Measurements from ENCODE around the gene NUBP2.

NUBP2 gene

GRCh38 chr16:1812732-1813163 is 30.0 kb downstream of the NUBP2 start:
- peak; percentile 79 for DNase-seq

DNA sequence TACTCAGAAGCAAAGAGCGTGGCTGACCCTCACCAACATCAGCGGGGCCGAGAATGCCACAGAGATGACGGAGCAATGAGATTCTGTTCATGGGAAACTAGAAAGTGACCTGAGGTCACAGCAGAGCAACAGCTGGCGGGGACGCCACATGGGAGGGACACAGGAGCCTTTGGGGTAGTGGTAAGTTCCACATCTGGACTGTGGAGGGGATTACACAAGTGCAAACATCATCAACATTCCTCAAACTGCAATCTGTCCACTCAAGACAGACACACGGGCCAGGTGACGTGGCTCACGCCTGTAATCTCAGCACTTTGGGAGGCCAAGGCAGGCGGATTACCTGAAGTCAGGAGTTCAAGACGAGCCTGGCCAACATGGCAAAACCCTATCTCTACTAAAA is 32.7 kb downstream of the NUBP2 start:
- DNase-seq = no peak

- DNase-seq = no peak
These were observed 33.9 kb downstream of the NUBP2 start for GRCh38 chr16:1816396-1817275.

GRCh38 chr16:1817276-1817589 is 34.5 kb downstream of the NUBP2 start:
- DNase-seq = no peak

DNA sequence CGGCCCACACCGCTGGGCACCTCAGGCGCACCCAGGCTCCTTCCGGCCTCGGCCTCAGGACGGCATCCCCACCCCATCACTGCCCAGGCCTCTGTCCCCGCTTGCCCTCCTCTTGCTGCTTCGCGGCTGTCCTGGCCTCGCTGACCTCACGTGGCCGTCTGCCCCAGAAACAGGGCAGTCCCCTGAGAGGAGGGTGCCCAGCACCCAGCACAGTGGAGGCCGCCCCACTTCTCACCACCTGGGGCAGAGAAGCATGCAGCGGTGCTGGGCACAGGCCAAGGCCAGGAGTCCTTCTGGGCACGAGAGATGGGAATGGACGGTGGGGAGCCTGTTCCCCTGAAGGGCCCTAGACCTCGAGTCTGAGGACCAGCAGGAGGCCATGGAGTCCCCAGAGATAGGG is 35.0 kb downstream of the NUBP2 start:
- DNase-seq = no peak

DNA sequence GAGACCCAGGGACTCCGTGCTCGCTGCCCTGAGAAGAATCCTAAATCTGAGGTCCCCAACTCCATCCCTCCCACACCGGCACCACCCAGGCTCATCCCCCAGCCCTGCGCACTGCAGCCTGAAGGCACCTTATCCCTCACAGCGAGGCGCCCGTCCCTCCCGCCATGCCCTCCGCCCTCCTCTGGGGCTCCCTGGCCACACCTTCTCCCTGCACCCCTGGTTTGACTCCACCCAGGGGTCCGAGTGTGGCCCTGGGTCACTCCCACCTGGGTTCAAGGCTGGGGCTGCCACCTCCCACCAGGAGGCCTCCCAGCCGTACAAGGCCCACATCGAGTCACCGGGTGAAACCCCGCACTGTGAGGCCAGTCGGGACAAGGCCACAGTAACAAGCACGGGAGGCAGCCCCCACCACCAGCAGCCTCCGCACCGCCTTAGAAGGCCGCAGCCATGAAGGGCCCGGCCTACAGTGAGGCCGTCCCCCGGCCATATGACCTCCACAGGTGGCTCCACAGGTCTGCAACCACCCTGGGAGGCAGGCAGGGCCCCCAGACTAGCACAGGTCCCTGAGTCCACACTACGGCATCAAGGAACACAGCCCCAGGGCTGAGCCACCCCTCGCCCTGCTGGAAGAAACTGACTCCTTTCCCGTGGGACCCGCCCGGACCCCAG is 35.6 kb downstream of the NUBP2 start:
- no peak for DNase-seq

DNA sequence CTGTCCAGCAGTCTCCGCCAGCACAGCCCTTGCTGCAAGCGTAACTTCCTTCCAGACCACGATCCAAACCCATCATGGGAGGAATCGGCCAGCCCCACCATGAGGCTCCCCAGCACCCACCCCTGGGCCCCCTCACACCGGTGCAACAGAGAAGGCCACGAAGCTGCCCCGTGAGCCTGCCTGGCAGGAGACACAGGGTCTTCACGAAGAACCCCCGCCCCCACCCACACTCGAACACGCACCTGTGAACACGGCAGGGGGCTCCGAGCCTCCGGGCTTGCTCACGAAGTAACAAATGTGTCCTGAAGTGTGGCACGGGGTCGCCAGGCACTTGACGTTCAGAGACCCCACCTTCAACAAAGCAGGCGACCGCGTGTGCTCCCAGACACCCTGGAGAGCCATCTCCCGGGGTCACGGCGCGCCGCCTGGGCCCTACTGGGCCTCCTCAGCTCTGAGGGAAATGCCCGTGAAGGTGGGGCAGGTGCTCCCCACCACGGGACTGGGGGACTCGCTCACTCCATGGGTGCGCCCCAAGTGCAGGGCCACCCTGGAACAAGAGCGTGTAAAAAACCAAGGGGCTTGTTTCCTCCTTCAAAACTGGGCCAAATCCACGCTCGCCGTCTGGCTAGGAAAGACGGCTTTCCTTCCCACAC is 36.2 kb downstream of the NUBP2 start:
- no peak for DNase-seq

DNA sequence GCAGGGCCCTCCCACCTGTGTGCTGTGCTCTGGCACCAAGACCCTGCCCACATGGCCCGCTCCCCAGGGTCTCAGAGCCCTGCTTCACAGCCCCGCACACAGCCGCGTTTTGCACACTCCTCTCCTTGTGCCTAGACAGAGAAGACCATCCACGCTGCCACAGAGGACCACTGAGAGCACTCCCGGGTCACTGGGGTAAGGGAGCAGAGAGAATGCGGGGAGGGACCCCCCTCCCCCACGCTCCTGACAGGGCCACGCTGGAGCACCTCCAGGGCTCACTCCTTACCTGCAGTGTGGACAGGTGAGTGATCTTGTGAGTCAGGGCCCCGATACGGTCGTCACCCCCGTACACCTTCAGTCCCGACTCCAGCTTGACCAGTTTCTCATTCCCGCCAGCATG is 36.9 kb downstream of the NUBP2 start:
- no peak for DNase-seq

GRCh38 chr16:1820096-1820945 is 37.6 kb downstream of the NUBP2 start:
- DNase-seq = no peak

DNA sequence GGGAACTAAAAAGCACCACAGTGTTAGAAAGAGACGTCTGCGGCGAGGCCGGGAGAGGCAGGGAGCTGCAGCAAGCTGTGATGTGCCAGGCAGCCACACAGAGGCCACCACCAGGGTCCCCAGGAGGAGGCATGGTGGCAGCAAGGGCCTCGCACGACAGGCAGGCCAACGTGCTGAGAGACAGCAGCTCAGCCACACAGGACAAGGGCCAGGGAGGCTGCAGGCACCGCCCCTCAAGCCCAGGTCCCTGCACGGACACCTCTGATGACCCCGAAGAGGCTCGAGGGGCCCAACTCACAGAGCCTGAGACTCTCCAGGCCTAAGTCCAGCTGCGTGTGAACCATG is 38.2 kb downstream of the NUBP2 start:
- DNase-seq = no peak

DNA sequence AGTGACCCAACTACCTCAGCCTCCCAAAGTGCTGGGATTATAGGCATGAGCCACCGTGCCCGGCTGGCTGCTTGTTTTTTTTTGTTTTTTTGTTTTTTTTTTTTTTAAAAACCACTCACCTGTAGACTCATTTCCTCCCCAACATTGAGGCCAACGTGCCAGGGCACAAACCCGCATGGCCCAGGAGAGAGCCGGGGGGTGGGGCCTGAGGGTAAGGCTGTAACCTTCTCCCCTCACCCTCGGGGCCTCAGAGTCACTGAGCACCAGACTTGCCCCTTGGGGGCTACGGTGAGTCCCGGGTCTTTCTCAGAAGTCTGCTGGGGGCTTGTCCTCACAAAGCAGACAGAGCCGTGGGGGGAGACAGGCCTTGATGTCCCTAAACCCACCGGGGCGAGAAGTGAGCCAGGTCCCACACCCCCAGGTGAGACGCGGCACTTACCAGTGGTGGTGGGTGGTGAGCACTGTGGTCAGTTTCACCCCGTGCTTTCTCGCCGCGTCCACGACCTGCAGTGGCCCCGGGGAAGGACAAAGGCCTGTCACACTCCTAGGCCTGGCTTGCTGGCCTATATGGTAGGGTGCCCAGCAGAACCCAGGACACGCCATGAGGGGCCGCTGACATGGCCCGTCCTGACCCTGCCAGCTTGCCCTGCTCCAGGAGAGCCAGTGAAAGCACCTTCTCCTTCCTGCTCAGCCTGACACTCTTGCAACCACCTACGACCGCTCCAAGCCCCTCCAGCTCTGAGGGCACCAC is 39.3 kb downstream of the NUBP2 start:
- no peak for DNase-seq

- no peak for DNase-seq
These were observed 40.0 kb downstream of the NUBP2 start for GRCh38 chr16:1822801-1823200.

GRCh38 chr16:1823821-1824220 is 41.1 kb downstream of the NUBP2 start:
- peak; percentile 69 for DNase-seq

DNA sequence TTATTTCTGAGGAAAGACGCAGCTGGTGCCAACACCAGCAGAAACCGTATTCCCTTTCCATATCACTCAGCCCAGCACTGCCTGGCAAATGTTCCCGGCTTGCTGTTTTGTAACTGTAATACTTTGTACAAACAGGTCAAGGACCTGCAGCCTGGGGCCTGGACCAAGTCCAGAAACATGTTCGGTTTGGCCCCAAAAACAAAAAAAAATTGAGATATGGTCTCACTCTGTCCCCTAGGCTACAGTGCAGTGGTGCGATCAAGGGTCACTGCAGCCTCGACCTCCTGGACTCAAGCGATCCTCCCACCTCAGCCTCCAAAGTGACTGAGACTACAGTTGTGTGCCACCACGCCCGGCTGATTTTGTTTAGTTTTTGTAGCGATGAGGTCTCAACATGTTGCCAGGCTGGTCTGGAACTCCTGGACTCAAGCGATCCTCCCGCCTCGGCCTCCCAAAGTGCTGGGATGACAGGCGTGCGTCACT is 42.7 kb downstream of the NUBP2 start:
- no peak for DNase-seq

DNA sequence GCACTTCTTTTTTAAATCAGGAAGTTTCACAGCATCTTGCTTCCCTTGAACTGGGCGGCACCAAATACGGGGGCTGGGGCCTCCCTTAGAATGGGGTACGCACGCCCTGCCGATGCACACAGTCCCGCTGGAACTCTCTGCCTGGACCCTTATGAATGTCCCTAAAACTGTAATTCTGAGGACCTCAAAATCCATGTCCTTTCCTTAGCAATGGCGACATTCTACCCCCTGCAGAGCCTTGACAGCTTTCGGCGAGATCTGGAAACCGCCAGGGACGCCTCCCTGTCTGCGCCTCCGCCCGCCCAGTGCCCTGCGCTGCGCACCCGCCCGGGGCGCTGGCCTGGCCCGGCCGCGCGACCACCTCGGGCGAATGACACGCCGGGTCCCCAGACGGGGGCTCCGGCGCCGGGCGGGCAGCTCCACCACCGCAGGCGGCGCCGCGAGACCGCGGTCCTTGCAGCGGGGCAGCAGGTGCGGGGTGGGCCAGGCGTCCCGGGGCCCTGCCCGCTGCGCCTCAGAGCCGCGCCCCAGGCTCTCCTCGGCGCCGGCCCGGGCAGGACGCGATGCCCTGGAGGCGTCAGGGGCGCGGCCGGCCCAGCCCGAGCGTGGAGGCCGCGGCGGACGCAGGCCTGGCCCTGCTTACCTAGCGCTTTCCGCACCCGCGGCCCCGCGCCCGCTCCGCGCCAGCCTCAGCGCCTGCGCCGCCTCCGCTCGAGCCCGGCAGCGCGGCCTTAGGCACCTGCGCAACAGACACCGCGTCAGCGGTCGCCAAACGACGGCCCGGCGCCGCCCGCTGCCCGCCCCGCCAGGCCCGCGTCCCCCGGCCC is 43.3 kb downstream of the NUBP2 start:
- DNase-seq = no peak

- DNase-seq = peak; percentile 97
These were observed 44.2 kb downstream of the NUBP2 start, which contains the start of the genes FAHD1 and HAGH for GRCh38 chr16:1826691-1827573. Gene FAHD1, plus strand, starts transcription at chr16:1827206. Its CDS starts 33 bp downstream, at chr16:1827239. Gene HAGH, minus strand, starts transcription at chr16:1826825. Its CDS starts 38 bp downstream, at chr16:1826787.

DNA sequence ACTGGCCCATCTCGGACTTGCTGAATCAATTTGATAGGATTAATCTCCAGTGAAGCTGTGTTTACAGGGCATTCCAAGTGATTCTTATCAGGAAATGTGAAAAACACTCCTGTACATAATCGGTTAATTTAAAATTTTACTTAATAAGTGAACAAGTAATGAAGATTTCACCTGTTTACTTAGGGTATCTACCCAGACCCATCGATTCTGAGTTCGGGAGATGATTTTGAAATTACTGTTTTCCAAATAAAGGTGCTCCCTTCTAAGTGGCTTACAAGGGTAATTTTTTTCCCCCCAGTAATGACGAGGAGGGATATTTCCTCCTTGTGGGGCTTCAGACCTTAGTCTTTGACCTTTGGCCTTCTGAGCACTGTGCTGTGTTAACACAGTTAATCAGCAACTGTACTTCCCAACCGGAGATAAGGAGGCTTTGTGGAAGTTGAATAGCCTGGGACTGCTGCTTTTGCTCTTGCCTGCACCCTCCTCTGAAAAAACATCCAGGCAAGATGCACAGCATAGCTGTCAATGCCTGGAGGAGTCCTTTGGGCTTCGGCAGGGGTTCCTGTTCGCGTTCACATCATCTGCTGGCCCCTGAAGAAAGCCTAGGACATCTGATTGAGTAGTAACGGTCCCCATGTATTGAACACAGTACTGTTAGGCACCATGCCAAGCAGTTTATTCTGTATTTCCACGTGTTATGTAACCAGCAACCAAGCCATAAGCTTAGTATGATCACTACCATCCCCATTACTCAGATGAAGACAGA is 46.1 kb downstream of the NUBP2 start:
- no peak for DNase-seq

- DNase-seq = no peak
These were observed 47.5 kb downstream of the NUBP2 start for GRCh38 chr16:1830213-1830612.

All from islet precursor cell (in vitro differentiated cells).